CD1c-positive myeloid dendritic cell (primary cell): ENCODE data around the gene CPEB4.

Experiments used
- DNase-seq: peaks from one replicate; pipeline ENCODE4 v3.0.0-alpha.2; 2016; ENCODE audit errors: extremely low spot score

The CPEB4 gene

GRCh38 chr5:173887610-173888472, at the start of gene CPEB4:
CPEB4 (plus strand) TSS chr5:173888349; CDS start chr5:173889734, 1,385 bp downstream.
- DNase-seq: peak; percentile 99

GRCh38 chr5:173839117-173839713, 48.9 kb upstream of the CPEB4 start:
- DNase-seq: no peak

DNA sequence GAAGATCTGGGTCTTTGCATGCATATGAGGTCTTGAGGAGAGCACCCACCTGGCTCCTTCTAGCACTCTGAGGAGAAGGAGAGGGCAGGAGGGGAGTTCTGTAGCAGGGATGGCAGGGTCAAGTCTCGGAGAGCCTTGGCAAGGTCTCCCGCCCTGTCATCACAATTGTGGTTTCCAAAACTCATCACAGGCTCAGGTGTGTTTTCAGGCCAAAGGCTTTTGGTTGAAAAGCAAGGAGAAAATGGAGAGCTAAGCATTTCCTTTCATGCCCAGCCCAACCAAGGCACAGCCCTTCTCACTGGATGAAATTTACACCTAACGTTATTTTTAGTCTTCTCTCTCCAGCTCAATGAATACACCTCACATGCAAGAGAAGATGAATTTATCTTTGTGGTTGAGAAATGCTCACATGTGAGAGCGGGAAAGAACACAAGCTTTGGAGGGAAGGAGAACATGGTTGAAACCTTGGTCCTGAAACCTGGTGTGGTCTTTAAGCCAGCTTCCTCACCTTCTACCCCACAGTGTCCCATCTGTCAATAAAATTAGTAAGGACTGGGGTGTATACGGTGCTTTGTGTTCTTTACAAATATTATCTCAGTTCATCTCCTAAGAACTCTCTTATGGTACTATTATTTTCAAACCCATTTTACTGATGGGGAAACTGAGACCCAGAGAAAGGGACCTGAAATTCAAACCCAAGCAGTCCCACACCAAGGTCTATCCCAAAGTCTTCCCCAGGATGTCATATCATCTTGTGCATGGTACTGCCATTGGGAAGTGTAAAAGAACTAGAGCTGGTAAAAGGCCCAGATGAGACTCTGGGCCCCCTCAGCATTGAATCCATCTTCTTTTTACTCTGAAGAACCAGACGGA, 47.8 kb upstream of the CPEB4 start:
- DNase-seq: no peak

DNA sequence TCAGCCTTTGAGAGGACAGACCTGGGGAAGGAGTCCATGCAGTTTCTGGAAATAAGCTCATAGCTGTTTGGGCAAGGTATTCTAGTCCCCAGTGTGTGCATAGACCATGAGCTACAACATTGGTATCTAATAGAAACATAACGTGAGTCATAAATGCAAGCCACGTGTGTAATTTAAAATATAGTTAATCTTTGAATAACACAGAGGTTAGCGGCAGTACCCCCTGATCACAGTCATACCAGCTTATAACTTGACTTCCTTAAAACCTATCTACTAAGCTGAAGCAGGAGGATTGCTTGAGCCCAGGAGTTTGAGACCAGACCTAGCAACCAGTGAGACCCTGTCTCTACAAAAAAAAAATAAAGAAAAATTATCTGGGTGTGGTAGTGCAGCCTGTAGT, 46.4 kb upstream of the CPEB4 start:
- DNase-seq: no peak

DNA sequence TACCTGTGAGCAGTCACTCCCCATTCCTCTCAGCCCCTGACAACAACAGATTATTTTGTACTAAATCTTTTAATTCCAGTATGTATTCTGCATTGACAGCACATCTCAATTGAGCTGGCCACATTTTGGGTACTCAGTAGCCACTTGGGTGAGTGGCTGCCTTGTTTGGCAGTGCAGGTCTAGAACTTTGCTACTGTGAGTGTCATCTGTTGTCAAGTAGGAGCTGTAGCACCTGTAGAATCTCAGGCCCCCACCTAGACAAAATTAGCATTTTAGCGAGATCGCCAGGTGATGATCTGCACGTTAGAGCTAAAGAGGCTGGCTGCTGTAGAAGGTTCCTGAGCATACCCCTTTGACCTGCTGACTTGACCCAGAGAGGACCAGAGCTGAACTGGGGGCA, 44.4 kb upstream of the CPEB4 start:
- no peak for DNase-seq

GRCh38 chr5:173845321-173845720, 42.8 kb upstream of the CPEB4 start:
- DNase-seq: no peak

DNA sequence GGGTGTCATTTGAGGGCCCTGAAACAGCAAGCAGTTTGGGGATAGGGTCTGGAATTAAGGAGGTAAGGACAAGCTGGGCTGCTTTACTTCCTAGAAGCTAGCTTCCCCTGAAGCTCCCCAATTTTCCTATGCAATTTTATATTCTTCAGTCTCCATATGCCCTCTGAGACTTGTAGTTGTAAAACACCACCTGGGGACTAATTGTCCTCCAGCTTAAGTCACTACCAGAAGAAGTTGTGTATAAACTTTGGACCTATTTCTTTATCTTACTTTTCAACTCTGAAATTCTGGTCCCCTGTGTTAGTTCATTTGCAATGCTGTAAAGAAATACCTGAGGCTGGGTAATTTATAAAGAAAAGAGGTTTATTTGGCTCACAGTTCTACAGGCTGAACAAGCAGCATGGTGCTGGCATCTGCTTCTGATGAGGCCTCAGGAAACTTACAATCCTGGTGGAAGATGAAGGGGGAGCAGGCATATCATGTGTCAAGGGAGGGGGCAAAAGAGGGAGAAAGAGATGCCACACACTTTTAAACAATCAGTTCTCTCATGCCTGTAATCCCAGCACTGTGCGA, 41.1 kb upstream of the CPEB4 start:
- DNase-seq: no peak

DNA sequence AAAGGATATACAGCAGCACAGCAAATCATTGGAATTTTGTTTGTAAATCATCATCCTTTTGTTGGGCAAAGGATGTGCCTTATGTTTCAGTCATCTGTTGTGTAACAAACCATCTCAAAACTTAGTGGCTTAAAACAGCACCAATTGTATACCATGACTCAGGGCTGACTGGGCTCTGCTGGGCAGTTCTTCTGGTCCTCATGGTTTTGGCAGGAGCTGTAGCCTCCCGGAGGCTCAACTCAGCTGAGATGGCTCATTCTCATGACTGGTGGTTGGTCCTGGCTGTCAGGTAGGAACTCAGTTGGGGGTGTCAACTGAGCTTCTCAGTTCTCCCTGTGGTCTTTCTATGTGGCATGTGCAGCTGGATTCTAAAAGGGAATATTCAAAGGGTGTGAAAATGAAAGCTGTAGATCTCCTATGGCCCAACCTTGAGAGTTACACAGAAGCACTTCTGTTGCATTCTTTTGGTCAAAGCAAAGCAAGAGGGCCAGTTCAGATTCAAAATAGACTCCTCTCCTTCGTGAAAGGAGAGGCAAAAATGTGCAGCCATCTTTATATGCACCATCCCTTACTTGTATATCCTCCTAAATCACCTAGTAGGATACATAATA, 39.1 kb upstream of the CPEB4 start:
- no peak for DNase-seq

- no peak for DNase-seq
These were observed 38.2 kb upstream of the CPEB4 start for GRCh38 chr5:173849908-173850307.

DNA sequence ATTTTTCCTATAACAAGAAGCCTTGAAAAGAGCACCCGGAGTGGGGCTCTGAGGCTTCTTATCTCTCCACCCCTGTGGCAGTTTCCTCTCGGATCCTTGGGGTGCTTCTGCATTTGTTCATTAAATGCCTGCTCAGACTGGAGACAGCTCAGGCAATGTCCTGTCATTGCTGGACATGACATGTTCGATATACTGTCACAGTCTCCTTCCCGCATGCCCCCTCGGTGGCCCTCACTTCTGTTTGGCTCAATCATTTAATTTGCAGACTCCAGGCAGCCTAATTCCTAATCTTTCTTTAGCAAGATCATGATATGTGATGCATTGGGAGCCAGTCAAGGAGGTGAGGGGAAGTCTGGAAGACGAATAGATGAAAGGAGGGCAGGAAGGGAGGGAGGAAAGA, 37.5 kb upstream of the CPEB4 start:
- DNase-seq: no peak

DNA sequence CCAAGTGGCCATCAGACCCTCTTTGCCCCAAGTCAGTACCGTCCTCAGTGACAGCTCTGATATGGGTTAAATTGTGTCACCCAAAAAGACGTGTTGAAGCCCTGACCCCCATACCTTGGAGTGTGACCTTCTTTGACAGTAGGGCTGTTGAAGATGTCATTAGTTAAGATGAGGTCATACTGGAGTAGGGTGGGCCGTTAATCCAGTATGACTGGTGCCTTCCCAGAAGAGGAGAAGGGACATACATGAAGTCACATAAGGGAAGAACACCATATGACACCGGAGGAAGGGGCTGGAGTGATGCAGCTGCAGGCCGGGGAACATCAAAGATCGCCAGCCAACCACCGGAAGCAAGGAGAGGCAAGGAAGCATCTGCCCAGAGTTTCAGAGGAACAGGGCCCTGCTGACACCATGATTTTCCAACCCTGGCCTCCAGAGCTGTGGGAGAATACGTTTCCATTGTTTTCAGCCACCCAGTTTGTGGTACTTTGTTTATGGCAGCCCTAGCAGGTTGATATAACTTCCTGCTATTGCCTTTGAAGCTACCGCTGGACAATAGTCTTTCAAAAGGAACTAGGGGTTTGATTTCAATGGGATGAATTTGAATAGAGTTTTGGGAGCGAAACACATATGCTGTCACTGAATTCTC, 36.4 kb upstream of the CPEB4 start:
- no peak for DNase-seq

DNA sequence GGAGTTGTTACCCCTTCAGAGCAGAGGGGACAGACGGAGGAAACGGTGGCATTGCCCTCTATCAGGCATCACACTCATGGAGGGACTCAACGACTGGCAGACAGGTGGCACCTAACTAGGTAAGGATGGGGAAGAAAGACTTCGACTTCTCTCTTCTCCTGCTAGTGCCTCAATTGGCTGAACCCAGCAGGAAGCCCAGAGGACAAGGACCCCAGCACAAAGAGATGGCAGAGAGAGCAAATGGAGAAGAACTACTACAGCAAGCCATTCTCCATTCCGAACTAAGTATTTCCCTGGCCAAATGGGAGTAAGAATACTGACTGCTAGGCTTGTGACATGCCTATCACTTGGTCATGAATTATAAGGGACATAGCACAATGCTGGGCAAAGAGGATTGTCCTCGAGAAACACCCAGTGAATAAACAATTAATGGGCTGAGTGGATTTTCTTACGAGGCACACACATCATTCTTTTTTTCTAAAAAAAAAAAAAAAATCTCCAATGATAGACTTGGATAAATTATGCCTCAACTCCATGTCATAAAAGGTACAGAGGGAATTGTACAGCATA, 35.3 kb upstream of the CPEB4 start:
- DNase-seq: no peak

GRCh38 chr5:173853370-173854131, 34.6 kb upstream of the CPEB4 start:
- DNase-seq: no peak

- no peak for DNase-seq
These were observed 32.8 kb upstream of the CPEB4 start for GRCh38 chr5:173855162-173855994.

- DNase-seq: no peak
These were observed 32.0 kb upstream of the CPEB4 start for GRCh38 chr5:173855995-173856656.

- no peak for DNase-seq
These were observed 30.9 kb upstream of the CPEB4 start for GRCh38 chr5:173857234-173857633.

- no peak for DNase-seq
These were observed 30.0 kb upstream of the CPEB4 start for GRCh38 chr5:173858021-173858669.
